K562 (cell line): Measurements from ENCODE around the gene PPP4R1. TPM values are rescaled to one million over a fixed set of nuclear protein-coding genes. Genes with fewer than 3 reads are reported as not detected.

ENCODE experiments used
- MGA ChIP-seq: fragments of 450-650 bp; IDR thresholded peaks from 2 replicates; pipeline ENCODE4 v1.6.1; 2016; ENCODE audit warnings: mild to moderate bottlenecking, moderate library complexity
- polyA plus RNA-seq, 8 experiments: library from polyadenylated mRNA; depleted of rRNA in 4 of 8; stranded (reverse) in 5 of 8; unstranded in 3 of 8; fragments of >200 nt; fragmentation: Nextera tagmentation in 2 of 8; fragmentation: Illumina TruSeq in 1 of 8; extraction: Ambion mirVana in 2 of 8; extraction: Trizol in 1 of 8; gene quantifications; 2 replicates each; pipeline versions ENCODE4 v1.2.1 to v1.2.3, GENCODE V29; 2011 to 2014; ENCODE audit warnings: inconsistent platforms in 1 of 8, missing spikeins in 1 of 8
- total RNA-seq, 7 experiments: library from RNA; depleted of rRNA in 6 of 7; stranded (reverse); fragments of >200 nt in 6 of 7; fragmentation: Illumina TruSeq in 2 of 7; extraction: Trizol in 2 of 7; gene quantifications; 2 replicates each; pipeline versions ENCODE4 v1.2.1 to v1.2.3, GENCODE V29; 2011 to 2021; ENCODE audit warnings: low replicate concordance in 1 of 7

PPP4R1 gene
- total and polyA plus RNA-seq, 9 of the 15 experiments (the other 6 are each of a cell fraction or from before 2014, with no cell fraction given) = 23.5 to 136 (median 84.5) TPM

- TF ChIP-seq MGA = no peak
Measured at GRCh38 chr18:9537677-9538076, 76.7 kb downstream of the PPP4R1 start (continued).
